ENCODE data around the gene STK32C.

DNA sequence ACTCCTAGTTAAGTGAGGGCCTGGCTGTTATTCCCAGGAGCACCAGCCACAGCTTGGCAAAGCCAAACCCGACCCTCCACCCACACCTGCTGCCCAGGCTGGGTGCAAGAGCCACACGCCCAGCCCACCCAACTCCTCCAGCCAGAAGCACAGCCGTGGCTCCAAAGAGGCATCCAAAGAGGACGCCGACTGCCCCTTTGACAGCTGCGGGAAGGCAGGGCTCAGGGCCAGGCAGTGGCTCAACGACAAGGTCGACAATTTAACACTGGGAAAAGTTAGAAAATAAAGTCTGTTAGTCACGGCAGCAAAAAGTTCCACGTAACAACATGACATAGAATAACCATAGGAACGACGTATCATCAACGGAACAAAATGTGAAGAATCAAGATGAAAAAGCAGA, 66.7 kb downstream of the STK32C start:
- TF ChIP-seq CTCF (IDR thresholded peaks at IDR 0.05) (no peak), POLR2A (IDR thresholded peaks at IDR 0.05) (no peak)

All from tibial nerve (tissue), 3 donors.